ENCODE measurements around the gene SHISA8.

GRCh38 chr22:41876275-41876674 is 38.6 kb downstream of the SHISA8 start:
- no peak for TF ChIP-seq CTCF (IDR thresholded peaks at IDR 0.05)
- no peak for TF ChIP-seq POLR2A (IDR thresholded peaks at IDR 0.05)
